Measurements from ENCODE around the gene AMT.
"Not testable (repeated sequence)": the region's sequence is repeated elsewhere in the genome, so short reads cannot be mapped to it uniquely, and the experiment has no call there.

Gene AMT

GRCh38 chr3:49424816-49425215, 2.5 kb upstream of the AMT start:
- DNase-seq (ENCODE audit: low read depth): no peak

GRCh38 chr3:49421890-49422378, 339 bp downstream of the AMT start:
- no peak for DNase-seq (ENCODE audit: low read depth)

- no peak for DNase-seq (ENCODE audit: low read depth)
These were observed 4.7 kb downstream of the AMT start for GRCh38 chr3:49417516-49418120.

- no peak for DNase-seq (ENCODE audit: low read depth)
These were observed 5.4 kb downstream of the AMT start for GRCh38 chr3:49416867-49417266.

GRCh38 chr3:49415931-49416601, 6.2 kb downstream of the AMT start:
- peak; percentile 35 for DNase-seq (ENCODE audit: low read depth)

GRCh38 chr3:49414753-49415152, 7.5 kb downstream of the AMT start:
- DNase-seq (ENCODE audit: low read depth): no peak

GRCh38 chr3:49413338-49413734, 8.9 kb downstream of the AMT start:
- DNase-seq (ENCODE audit: low read depth): no peak

GRCh38 chr3:49412632-49413337, 9.5 kb downstream of the AMT start:
- DNase-seq (ENCODE audit: low read depth): no peak

GRCh38 chr3:49411968-49412631, 10.2 kb downstream of the AMT start, which contains the start of the genes RHOA and TCTA:
Gene RHOA (minus strand): TSS chr3:49411976. CDS start chr3:49375589, 36,387 bp downstream.
Gene TCTA (plus strand): TSS chr3:49412423. CDS start chr3:49412427, 4 bp downstream.
- DNase-seq (ENCODE audit: low read depth): peak; percentile 96

GRCh38 chr3:49411535-49411967, 10.7 kb downstream of the AMT start:
- DNase-seq (ENCODE audit: low read depth): no peak

- DNase-seq (ENCODE audit: low read depth): no peak
These were observed 11.3 kb downstream of the AMT start for GRCh38 chr3:49410846-49411534.

GRCh38 chr3:49410066-49410845, 12.0 kb downstream of the AMT start:
- DNase-seq (ENCODE audit: low read depth): no peak

- DNase-seq (ENCODE audit: low read depth): no peak
These were observed 15.4 kb downstream of the AMT start for GRCh38 chr3:49406571-49407565.

GRCh38 chr3:49405570-49405969, 16.7 kb downstream of the AMT start:
- DNase-seq (ENCODE audit: low read depth): not testable (repeated sequence)

- no peak for DNase-seq (ENCODE audit: low read depth)
These were observed 18.4 kb downstream of the AMT start for GRCh38 chr3:49403891-49404290.

- no peak for DNase-seq (ENCODE audit: low read depth)
These were observed 20.5 kb downstream of the AMT start for GRCh38 chr3:49401766-49402165.

GRCh38 chr3:49399461-49399860, 22.8 kb downstream of the AMT start:
- DNase-seq (ENCODE audit: low read depth): no peak

GRCh38 chr3:49397470-49397869, 24.8 kb downstream of the AMT start:
- no peak for DNase-seq (ENCODE audit: low read depth)

- DNase-seq (ENCODE audit: low read depth): not testable (repeated sequence)
These were observed 31.0 kb downstream of the AMT start for GRCh38 chr3:49391310-49391709.

GRCh38 chr3:49389297-49389696, 33.0 kb downstream of the AMT start:
- DNase-seq (ENCODE audit: low read depth): no peak

All from stimulated activated CD8-positive, alpha-beta memory T cell treated with anti-CD3 and anti-CD28 coated beads, Interleukin-7, amount 100 ng/mL, for 24 hours (primary cell).